Stromal cell of bone marrow (primary cell): ENCODE measurements around the gene DHODH.

ENCODE experiments used
- DNase-seq: peaks from one replicate; pipeline ENCODE4 v3.0.0-alpha.2; 2012; ENCODE audit warnings: low read depth

The DHODH gene

DNA sequence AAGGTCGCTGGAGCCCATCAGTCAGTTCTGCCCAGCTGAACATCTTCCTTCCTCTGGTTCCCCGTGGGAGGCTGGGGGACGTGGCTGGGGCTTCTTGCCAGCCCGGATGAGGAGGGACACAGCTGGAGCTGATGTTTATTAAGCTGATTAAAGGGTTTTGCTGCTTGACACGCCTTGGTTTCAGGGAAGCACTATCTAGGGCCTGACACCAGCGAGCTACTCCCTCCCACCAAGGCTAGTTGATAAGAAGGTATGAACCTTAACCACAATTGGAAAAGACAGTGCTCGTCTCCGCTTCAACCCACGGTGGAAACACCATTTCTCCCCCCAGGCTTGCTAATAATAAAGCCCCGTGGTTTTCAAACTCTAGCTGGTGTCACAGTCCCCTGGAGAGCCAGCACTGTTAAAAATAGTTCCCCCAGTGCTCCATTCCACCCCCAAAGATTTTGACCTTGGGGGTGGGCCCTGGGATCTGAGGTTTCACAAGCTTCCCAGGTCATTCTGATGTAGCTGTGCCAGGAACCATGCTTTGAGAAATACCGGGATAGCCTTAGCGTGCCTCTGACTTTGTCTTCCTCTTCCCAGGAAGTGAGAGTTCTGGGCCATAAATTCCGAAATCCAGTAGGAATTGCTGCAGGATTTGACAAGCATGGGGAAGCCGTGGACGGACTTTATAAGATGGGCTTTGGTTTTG, 5.5 kb downstream of the DHODH start:
- DNase-seq: no peak

DNA sequence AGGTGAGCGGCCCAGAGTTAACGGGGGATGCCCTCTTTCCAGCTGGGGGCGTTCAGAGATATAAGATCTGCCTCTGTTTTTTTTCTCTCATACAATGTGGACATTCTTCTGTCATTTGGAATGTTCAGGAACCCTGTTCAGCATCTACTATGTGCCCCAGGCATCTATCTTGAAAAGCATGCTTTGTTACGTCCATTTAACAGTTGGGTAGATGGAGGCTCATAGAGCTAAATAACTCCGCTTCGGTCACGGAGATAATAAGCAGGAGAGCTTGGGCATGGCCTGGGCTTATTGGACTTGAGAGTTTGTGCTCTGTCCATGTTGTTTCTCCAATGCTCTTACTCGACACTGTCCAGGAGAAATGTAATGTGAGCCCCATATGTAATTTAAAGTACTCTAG, 6.1 kb downstream of the DHODH start:
- no peak for DNase-seq

DNA sequence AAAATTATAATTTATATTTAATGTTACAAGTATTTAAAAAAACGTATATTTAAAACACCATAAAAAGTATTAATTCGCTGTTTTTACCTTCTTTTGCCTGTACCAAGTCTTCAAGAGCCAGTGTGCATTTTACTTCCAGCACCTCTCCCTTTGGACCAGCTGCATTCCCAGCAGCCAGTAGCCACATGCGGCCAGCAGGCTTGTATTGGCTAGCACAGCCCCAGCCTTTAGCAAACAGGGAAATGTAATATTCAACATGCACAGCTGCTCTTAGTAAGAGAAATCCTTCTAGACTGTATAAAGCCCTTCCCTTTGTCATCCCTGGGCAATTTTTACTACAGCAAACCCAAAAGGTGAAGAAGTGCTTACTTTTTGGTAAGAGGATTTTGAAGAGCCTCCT, 6.6 kb downstream of the DHODH start:
- no peak for DNase-seq

DNA sequence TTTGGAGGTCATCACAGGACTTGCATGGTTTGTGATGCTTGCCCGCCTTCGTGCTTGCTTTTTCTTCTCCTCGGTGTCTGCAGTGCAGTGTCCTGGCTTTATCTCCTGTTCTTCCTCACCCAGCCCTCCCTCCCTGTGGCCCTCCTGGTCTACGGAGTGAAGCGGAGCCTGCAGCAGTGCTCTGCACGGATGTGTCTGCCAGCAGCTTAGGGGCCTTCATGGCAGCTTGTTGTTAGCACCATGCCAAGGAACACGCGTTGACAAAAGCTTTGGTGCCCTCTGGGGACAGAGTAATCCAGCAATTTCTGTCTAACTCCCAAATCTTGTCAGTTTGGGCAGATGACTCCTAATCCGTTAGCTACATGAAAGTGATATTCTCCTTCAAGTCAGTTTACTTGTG, 9.9 kb downstream of the DHODH start:
- no peak for DNase-seq

DNA sequence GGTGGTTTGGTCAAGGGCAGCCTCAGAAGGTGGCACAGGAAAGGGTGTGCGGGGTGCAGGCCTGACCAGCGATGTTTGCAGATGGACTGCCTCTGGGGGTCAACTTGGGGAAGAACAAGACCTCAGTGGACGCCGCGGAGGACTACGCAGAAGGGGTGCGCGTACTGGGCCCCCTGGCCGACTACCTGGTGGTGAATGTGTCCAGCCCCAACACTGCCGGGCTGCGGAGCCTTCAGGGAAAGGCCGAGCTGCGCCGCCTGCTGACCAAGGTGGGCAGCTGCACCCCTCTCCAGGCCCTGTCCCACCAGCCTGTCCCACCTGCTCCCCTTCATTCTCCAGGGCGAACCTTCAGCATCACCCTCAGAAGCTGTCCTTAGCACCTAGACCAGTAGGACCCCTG, 12.5 kb downstream of the DHODH start:
- no peak for DNase-seq

DNA sequence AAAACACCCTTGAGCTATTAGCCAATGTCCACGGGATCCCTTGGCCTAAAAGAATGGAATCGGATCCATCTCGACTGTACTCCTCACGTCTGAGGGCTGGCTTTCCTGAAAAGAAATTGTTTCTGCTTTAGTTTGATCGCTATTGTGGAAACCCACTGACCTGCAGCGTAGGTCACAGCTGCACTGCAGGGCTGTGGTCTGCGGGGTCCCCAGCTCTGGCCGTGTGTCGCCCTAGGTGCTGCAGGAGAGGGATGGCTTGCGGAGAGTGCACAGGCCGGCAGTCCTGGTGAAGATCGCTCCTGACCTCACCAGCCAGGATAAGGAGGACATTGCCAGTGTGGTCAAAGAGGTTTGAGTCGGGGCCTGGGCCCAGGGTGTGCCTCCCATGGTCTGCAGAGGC, 13.6 kb downstream of the DHODH start:
- DNase-seq: no peak

DNA sequence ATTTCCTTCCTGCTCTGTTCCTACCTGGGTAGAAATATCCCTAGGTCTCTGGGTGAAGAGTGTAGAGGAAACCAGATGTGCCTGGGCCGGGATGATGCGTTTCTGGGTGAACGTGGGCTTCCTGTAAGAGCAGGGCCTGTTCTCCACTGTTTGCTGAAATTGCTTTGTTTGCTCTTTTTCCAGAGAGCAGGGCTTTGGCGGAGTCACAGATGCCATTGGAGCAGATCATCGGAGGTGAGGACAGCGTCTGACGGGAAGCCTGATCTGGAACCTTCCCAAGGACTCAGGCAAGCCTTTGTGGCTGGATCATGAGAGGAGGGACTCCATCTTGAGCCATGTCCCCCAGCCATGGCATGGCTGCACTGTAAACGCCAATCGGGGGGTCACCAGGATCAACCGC, 15.4 kb downstream of the DHODH start:
- no peak for DNase-seq

DNA sequence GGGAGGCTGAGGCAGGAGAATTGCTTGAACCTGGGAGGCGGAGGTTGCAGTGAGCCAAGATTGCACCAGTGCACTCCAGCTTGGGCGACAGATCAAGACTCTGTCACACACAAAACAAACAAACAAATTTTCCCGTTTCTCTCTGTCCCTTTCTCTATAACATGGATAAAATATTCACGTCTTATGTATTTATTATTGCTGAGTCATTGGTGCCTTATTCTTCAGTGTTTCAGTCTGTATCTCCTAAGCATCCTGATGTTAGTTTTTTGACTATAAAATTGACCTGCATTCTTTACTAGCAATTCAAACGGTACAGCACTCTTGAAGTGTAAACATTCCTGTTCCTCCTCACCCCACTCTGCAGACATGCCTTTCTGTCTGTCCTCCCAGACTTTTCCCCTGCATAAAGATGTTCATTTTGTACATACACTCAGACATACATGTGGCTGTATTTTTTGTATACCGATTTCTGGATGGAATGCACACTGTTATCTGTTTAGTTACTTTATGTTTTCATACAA, 16.4 kb downstream of the DHODH start:
- DNase-seq: no peak

DNA sequence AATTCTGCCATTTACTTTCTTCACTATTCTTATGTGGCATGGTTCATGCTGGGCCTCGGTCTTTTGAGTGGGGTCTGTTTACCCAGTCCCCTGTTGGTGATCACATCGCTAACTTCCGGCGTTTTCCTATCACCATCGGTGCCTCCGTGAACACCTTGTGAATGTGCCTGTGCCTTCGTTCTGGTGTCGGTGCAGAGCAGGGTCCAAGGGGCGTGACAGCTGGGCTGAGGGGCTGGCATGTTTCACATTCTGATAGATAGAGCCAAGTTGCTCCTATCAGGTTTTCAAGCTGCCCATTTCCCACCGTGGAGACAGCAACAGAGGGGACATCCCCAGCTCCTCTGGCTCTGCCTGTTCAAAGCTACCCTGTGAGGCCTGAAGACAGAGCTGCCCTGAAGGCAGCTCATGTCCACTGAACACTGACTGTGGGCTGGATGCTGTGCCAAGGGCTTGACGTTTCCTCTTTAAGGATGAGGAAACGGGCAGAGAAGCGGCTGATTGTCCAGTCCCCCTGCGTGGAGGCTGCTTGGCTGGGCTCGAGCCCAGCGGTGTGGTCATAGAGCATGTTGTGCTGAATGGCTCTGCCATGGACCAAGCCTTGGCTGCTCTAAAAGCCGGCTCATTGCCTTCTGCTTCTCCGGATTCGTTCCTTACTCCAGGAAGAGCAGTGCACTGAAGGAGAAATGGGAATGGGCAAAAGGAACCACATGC, 17.0 kb downstream of the DHODH start:
- no peak for DNase-seq

DNA sequence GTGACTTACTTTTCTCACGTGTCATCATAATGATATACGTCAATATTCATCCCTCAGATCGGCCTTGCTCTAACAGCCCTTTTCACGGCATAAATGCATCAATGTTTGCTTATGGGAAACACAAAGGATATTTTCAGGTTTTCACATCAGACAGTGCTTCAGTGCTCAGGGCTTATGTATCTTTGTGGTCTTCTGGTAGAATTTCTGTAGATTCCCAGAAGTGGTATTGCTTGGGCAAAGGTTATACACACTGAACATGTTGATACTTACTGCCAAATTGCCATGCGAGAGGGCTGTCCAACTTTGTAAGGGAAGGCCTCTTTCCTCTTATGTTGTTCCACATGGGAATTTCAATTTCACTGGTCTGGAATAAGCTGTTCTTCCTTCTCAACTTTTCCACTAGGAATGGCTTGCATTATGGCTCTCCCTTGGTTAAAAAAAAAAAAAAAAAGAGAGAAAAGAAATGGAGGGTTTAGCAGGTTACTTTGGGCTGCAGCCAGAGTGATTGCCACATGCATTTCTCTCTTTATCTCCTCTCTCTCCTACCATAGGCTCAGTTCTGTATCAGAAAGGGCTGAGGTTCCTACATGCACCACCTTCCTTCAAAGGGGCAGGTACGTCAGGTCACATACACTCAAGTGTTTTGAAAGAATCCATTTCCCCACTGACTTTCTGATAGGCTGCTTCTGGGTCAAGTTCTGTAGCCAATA, 19.3 kb downstream of the DHODH start:
- no peak for DNase-seq

DNA sequence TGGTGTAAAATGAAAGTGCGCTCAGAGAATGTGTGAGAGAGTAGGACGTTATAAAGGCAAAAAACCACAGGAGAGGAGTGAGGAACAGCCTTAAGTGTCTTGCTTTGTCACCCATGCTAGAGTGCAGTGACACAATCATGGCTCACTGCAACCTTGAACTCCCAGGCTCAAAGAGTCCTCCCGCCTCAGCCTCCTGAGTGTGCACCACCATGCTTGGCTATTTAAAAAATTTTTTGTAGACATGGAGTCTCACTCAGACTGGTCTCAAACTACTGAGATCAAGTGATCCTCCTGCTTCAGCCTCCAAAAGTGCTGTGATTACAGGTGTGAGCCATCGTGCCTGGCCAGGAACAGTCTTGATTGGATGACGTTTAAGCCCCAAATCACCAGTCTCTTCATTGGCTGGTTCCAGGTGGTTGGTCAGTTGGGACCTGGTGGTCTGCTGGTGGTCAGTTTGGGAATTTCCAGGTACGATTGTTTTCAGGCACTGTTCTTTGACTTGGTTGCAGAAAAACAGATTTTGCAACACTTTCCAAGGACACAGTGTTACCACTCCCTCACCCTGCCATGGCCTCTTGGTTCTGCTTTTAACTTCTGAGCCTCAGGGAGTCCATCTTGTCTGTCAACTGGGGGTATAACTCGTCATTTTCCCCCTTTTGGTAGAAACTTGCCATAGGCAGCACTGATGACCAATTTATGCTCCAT, 21.2 kb downstream of the DHODH start:
- no peak for DNase-seq

DNA sequence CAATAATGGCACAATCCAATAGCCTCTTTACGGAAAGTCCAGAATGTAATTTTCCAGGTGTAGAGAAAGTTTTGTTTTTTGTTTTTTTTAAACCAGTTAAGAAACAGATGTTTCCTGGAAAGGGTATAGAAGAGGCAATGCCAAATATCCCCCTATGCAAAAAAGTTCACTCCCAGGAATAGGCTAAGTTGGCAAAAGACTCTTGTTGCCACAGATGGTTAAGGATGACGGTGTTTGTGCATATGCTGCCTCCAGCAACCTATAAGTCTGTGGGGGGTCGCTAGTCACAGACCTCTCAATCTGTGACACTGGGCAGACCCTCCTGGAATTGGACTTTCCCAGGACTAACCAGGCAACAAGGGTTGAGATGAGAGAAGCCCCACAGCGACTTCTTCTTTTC, 24.9 kb downstream of the DHODH start:
- DNase-seq: no peak

DNA sequence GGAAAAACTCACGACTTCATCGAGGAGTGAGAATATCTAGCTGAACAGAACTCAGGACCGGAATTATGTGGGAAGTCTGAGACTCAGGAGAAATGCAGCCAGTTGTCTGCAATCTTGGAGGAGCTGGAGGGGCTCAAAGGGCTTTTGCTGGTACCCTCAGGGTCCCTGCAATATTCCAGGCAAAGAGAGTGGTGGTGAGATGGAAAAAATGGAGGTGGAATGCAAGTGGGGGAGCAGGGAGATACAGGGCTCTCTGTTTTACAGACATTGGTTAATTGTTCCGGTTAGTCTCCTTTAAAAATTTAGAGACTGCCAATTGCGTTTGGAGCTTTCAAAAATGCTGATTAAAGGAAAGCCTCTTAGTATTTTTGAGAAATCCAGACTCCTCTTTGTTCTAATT, 27.6 kb downstream of the DHODH start:
- DNase-seq: no peak

DNA sequence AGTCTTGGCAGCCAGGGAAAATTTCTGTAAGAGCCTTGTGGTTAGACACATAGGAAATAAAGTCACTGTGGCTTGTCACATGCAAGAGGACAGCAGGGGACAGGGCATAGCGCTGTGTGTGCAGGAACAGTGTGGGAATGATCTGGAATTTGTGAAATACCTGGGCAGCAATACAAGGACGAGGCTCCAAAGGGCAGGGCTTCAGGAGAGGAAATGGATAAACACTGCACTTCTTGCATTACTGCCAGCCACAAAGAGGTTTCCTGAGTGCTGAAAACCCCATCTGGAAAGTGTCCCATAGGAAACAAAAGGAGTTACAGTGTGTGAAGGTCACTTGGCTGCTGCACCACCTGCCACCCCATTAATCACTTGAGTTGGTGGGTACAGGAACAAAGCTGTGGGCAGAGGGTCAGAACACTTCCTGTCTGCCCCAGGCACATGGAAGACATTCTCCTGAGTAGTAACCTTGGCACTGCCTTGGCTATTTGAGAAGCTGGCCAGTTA, 33.7 kb downstream of the DHODH start:
- DNase-seq: no peak

DNA sequence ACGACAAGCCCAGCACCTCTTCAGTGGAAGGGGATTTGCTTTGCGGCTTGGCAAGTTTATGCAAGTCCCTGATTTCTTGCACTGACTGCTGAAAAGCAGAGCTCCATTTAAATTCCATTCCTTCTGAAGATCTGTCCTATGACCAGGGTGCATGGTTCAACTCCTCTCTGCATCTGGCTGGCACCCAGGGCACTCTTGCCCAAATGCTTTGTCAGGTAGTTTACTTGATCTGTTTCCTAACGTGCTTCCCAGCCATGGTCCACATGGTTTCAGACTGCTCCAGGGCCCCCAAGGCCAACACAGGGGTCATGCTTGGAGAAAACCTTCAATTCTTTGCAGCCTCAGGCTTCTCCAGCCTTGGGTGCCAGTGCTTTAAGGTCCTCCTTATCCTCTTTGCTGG, 34.5 kb downstream of the DHODH start:
- no peak for DNase-seq

DNA sequence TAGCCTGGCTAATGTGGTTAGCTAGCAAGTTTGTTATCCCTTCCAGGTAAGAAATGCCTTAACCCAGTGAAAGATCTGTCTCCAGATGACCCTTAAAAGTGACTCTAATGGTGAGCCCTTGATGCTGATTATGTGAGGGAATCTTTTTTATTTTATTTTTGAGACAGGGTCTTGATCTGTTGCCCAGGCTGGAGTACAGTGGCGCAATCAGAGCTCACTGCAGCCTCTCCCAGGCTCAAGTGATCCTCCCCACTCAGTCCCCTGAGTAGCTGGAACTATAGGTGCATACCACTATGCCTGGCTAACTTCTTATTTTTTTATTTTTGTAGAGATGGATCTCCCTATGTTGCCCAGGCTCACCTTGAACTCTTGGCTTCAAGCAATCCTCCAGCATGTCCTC, 35.0 kb downstream of the DHODH start:
- DNase-seq: no peak

DNA sequence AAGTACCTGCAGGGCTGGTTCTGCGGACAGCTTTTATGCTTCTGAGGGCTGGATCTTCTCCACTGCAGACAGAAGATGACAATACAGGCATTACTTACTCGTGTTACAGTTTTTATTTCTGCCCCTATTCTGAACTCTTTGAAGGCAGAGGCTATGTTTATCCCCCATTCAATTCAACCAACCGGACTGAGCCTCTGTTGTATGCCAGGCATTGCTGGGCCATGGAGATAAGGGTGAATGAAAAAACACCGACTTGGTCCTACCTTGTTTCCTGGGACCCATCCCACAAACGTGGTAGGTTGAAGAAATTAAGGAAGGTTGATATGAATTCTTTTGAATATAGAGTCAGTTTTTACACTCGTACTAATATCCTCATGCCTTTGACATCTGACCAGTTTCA, 35.8 kb downstream of the DHODH start:
- no peak for DNase-seq

DNA sequence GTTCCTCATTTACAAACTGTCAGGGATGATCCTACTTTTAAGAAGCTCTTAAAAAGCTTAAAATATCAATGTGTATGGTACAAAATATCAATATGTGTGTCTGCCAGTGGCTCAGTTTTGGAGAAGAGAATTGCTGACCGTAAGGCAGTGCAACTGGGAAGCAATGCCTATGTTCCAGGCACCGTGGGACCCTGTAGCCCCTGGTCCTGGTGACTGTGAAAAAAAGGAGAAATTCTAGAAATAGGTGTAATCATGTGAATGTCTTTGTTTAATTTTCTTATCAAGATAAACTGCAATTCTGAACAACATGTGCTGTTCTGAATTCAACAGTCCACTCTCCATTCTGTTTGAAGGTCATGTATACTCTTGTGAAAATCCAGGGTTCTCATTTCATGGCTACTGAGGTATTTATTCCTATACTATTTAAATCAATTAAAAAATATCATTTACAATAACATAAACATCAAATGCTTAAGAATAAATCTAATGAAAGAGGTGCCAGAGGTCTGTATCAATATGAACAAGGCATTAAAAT, 36.3 kb downstream of the DHODH start:
- no peak for DNase-seq

DNA sequence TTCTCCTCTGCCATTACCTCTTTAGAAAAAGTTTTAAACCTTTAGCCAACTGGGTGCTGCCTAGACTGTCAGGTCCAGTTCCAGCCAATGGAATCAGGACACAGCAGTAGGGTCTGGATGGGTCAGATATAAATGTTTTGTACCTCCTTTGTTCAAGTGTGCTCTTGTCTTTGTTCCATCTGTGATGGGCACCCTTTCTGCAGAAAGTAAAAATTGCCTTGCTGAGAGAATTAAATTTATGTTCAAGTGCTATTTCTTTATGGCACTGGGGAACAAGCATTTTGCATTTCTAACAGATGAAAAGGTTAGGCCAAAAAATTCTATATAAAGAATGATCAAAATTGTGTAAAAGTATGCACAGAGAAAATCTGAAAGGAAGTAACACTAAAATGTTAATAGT, 40.6 kb downstream of the DHODH start:
- DNase-seq: no peak

DNA sequence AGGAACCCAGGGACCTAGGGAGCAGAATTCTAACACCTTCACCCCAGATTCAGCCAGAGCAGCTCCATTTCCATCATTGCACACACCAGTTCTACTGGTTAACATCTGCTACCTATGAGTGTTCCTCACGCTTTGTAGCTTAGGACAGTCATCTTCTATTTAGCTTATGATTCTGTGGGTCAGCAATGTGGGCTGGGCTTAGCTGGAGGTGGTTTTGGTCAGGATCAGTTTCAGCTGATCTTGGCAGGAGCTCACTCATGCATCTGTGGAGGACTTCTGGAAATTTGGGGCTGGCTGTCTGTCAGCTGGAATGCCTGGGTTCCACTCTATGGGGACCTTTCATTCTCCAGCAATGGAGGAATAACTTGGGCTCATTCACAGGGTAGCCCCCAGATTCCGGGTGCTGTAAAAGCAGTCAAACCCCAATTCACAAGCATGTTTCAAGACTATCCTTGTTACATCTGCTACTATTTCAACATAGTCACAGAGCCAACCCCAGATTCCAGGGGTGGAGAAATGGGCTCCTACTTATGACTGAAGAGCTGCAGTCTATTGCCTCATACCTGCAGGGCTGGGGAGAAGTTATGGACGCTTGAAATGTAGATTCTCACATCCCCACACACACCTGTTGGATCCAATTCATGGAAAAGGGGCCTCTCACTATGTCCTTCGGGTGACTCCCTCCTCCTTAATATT, 42.4 kb downstream of the DHODH start:
- no peak for DNase-seq

DNA sequence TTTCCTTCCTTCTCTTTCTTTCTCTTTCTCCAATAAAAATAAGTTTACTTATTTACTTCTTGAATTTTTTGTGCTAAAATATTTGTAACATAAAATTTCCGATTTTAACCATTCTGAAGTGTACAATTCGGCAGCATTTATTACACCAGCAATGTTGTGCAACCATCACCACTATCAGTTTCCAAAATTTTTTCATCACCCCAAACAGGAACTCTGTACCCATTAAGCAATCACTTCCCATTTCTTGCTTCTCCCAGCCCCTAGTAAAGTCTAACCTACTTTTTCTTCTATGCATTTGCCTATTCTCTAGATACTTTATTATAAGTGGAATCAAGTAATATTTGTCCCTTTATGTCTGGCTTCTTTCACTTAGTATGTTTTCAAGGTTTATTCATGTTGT, 43.3 kb downstream of the DHODH start:
- no peak for DNase-seq
